H1 (cell line): ENCODE measurements around the gene PKNOX1. TPM values are rescaled to one million over a fixed set of nuclear protein-coding genes. Genes with fewer than 3 reads are reported as not detected.
A peak's percentile ranks its signal among the peaks of the same experiment; 100 is the strongest.

ENCODE experiments used
- ASH2L ChIP-seq: fragments of 200-600, 300-600 bp; sonication (generic); IDR thresholded peaks from one replicate; pipeline ENCODE4 v1.7.1; 2017; ENCODE audit warnings: low read length
- ATF3 ChIP-seq: IDR thresholded peaks from 2 replicates; pipeline ENCODE4 v1.6.1; 2011; ENCODE audit warnings: low read depth, mild to moderate bottlenecking, low read length; ENCODE audit not compliant: insufficient read depth
- BCL11A ChIP-seq, 2 experiments: IDR thresholded peaks; one replicate each; pipeline ENCODE4 v1.6.1; 2011; ENCODE audit warnings: low read depth in 2 of 2, low read length in 2 of 2, mild to moderate bottlenecking in 2 of 2
- BRCA1 ChIP-seq: IDR thresholded peaks from 2 replicates; pipeline ENCODE4 v1.6.1; 2012; ENCODE audit warnings: low read depth, low read length, improper control_type of control experiment
- CHD1 ChIP-seq: IDR thresholded peaks from 2 replicates; pipeline ENCODE4 v1.6.1; 2012; ENCODE audit warnings: low read depth, low read length, improper control_type of control experiment
- CHD2 ChIP-seq: IDR thresholded peaks from 2 replicates; pipeline ENCODE4 v1.6.1; 2012; ENCODE audit warnings: low read length, improper control_type of control experiment
- CREB1 ChIP-seq: IDR thresholded peaks from 2 replicates; pipeline ENCODE4 v1.6.1; 2012; ENCODE audit warnings: inconsistent platforms
- E2F6 ChIP-seq: IDR thresholded peaks from 2 replicates; pipeline ENCODE4 v1.6.1; 2012; ENCODE audit warnings: inconsistent platforms
- EGR1 ChIP-seq: IDR thresholded peaks from 2 replicates; pipeline ENCODE4 v1.6.1; 2011; ENCODE audit warnings: low read depth, low read length, borderline replicate concordance
- EP300 ChIP-seq, 2 experiments: IDR thresholded peaks; 1 replicate in 1 of 2; 2 replicates in 1 of 2; pipeline ENCODE4 v1.6.1; 2011 to 2012; ENCODE audit warnings: low read depth in 2 of 2, low read length in 2 of 2, mild to moderate bottlenecking in 2 of 2, borderline replicate concordance in 1 of 2, inconsistent platforms in 1 of 2, moderate library complexity in 1 of 2
- JUND ChIP-seq: IDR thresholded peaks from 2 replicates; pipeline ENCODE4 v1.6.1; 2011; ENCODE audit warnings: mild to moderate bottlenecking, improper control_type of control experiment, low read length
- KDM4A ChIP-seq: IDR thresholded peaks from one replicate; pipeline ENCODE4 v1.7.1; 2012; ENCODE audit warnings: low read depth, mild to moderate bottlenecking, moderate library complexity, low read length, inconsistent platforms; ENCODE audit not compliant: severe bottlenecking
- MAX ChIP-seq: IDR thresholded peaks from 2 replicates; pipeline ENCODE4 v1.6.1; 2012; ENCODE audit warnings: inconsistent platforms
- PHF8 ChIP-seq: fragments of 200-600 bp; sonication (generic); conservative IDR thresholded peaks from 2 replicates; pipeline ENCODE4 v1.7.1; 2012; ENCODE audit warnings: low read depth, mild to moderate bottlenecking, inconsistent platforms, low read length, moderate library complexity
- SIX5 ChIP-seq: IDR thresholded peaks from 2 replicates; pipeline ENCODE4 v1.6.1; 2011; ENCODE audit warnings: mild to moderate bottlenecking, low read depth, low read length
- SP1 ChIP-seq: IDR thresholded peaks from 2 replicates; pipeline ENCODE4 v1.6.1; 2011; ENCODE audit warnings: low read depth, low read length
- SP2 ChIP-seq: IDR thresholded peaks from 2 replicates; pipeline ENCODE4 v1.6.1; 2012; ENCODE audit warnings: mild to moderate bottlenecking, low read length, inconsistent platforms
- SP4 ChIP-seq: IDR thresholded peaks from 2 replicates; pipeline ENCODE4 v1.6.1; 2012; ENCODE audit warnings: low read length, inconsistent platforms
- TCF12 ChIP-seq: IDR thresholded peaks from 2 replicates; pipeline ENCODE4 v1.6.1; 2011; ENCODE audit warnings: low read depth, mild to moderate bottlenecking, low read length
- USF2 ChIP-seq: IDR thresholded peaks from 2 replicates; pipeline ENCODE4 v1.6.1; 2011; ENCODE audit warnings: low read length, improper control_type of control experiment
- polyA plus RNA-seq, 7 experiments: library from polyadenylated mRNA; depleted of rRNA in 3 of 7; stranded (reverse) in 5 of 7; unstranded in 2 of 7; fragments of >200 nt in 5 of 7; fragments of 200-250 nt in 2 of 7; gene quantifications; 1 replicate in 5 of 7; 2 replicates in 1 of 7; 4 replicates in 1 of 7; pipeline versions ENCODE4 v1.2.1 to v1.2.3, GENCODE V29; 2011 to 2013; ENCODE audit warnings: missing spikeins in 2 of 7, mixed read lengths in 2 of 7
- total RNA-seq: library from RNA; stranded (reverse); fragmentation: NEBNext Ultra II Directional; extraction: Animal tissue kit (Norgen Biotek cat#: 25700); gene quantifications from 2 replicates; pipeline ENCODE4 v1.2.1, GENCODE V29; 2021

Gene PKNOX1
- total and polyA plus RNA-seq, 2 of the 8 experiments (the other 6 are each of a cell fraction or from before 2014, with no cell fraction given) = 20.4 to 31.9 TPM

GRCh38 chr21:42973991-42974831, at the start of gene PKNOX1 (continued):
- peak; percentile 35 for TF ChIP-seq KDM4A
- TF ChIP-seq PHF8 = no peak
- peak; percentile 84 for TF ChIP-seq CHD2
- peak; percentile 66 for TF ChIP-seq E2F6
- peak; percentile 41 for TF ChIP-seq ASH2L
- TF ChIP-seq SP2 = peak; percentile 36; the same call in 1 of the 2 replicates
- peak; percentile 97 for TF ChIP-seq CREB1
- TF ChIP-seq JUND = peak; percentile 98
- TF ChIP-seq MAX = no peak; the same call in none of the 2 replicates
- TF ChIP-seq EGR1 = no peak
- peak; percentile 11; the same call in 1 of the 2 replicates for TF ChIP-seq BRCA1
- TF ChIP-seq SP1 = peak; percentile 86
- no peak for TF ChIP-seq BCL11A (IDR thresholded peaks at IDR 0.05; ENCODE audit: low read depth in 2 of 2, low read length in 2 of 2)
- TF ChIP-seq EP300 (IDR thresholded peaks at IDR 0.05; ENCODE audit: borderline replicate concordance in 1 of 2, low read depth in 2 of 2, low read length in 2 of 2) = peak in 1 of 2 experiments; percentile 100; a peak in 2 of 3 replicates
- peak; percentile 74 for TF ChIP-seq USF2
- peak; percentile 80; the same call in 1 of the 2 replicates for TF ChIP-seq SP4
- peak; percentile 82; the same call in 1 of the 2 replicates for TF ChIP-seq TCF12
- peak; percentile 58 for TF ChIP-seq ATF3
- peak; percentile 92 for TF ChIP-seq CHD1
- 0 out of 2 replicates have a peak, but pooled peaks have one; percentile 13 for TF ChIP-seq SIX5
- TF ChIP-seq, all 59 proteins: peak for 18
